CD14-positive monocyte (primary cell): ENCODE data around the gene TXNL4A. TPM values are rescaled to one million over a fixed set of nuclear protein-coding genes. Genes with fewer than 3 reads are reported as not detected.

Experiments used
- DNase-seq, 3 donors: peaks; one replicate each; pipeline ENCODE4 v3.0.0-alpha.2; 2011 to 2022
- H2AFZ ChIP-seq: 2 replicates; pipeline ENCODE4 v1.6.0; 2012; ENCODE audit warnings: mild to moderate bottlenecking, low read depth, low read length, inconsistent platforms; ENCODE audit not compliant: insufficient read depth, poor library complexity, severe bottlenecking
- H3K27ac ChIP-seq, 2 donors: 1 replicate in 1 of 2; 2 replicates in 1 of 2; pipeline ENCODE4 v1.5.1; 2012 to 2013; ENCODE audit warnings: low read length in 2 of 2, control low read depth in 1 of 2, inconsistent platforms in 1 of 2, low read depth in 1 of 2, mild to moderate bottlenecking in 1 of 2
- H3K27me3 ChIP-seq, 2 donors: one replicate each; pipeline versions ENCODE4 v1.6.0 to v1.6.1; 2011 to 2013; ENCODE audit warnings: low read length in 2 of 2; ENCODE audit not compliant: control insufficient read depth in 2 of 2, insufficient read depth in 2 of 2
- H3K36me3 ChIP-seq, 2 donors: replicated peaks in 1 of 2; 1 replicate in 1 of 2; 2 replicates in 1 of 2; pipeline versions ENCODE4 v1.5.1 to v1.6.1; 2012 to 2013; ENCODE audit warnings: low read length in 2 of 2, control low read depth in 1 of 2, inconsistent platforms in 1 of 2, mild to moderate bottlenecking in 1 of 2; ENCODE audit not compliant: insufficient read depth in 2 of 2, control insufficient read depth in 1 of 2
- H3K4me1 ChIP-seq, 2 donors: 1 replicate in 1 of 2; 2 replicates in 1 of 2; pipeline versions ENCODE4 v1.5.1 to v1.6.1; 2012 to 2013; ENCODE audit warnings: low read length in 2 of 2, control low read depth in 1 of 2, inconsistent platforms in 1 of 2, mild to moderate bottlenecking in 1 of 2, moderate library complexity in 1 of 2; ENCODE audit not compliant: insufficient read depth in 2 of 2, control insufficient read depth in 1 of 2
- H3K4me2 ChIP-seq: replicated peaks from 2 replicates; pipeline ENCODE3; 2012; ENCODE audit warnings: low read length, moderate library complexity, mild to moderate bottlenecking; ENCODE audit not compliant: poor library complexity, severe bottlenecking; ENCODE audit errors: extremely low read depth
- H3K4me3 ChIP-seq, 3 experiments: fragments of 200-600 bp in 1 of 3; sonication (generic) in 1 of 3; replicated peaks in 1 of 3; 1 replicate in 2 of 3; 2 replicates in 1 of 3; pipeline ENCODE4 v1.5.1; 2011 to 2013; ENCODE audit warnings: low read length in 3 of 3, mild to moderate bottlenecking in 3 of 3, control low read depth in 2 of 3, low read depth in 2 of 3, inconsistent platforms in 1 of 3, moderate library complexity in 1 of 3
- H3K79me2 ChIP-seq: 2 replicates; pipeline ENCODE4 v1.6.0; 2012; ENCODE audit warnings: mild to moderate bottlenecking, control low read depth, inconsistent platforms, low read length, moderate library complexity; ENCODE audit not compliant: insufficient read depth
- H3K9ac ChIP-seq: 2 replicates; pipeline ENCODE4 v1.6.0; 2017; ENCODE audit warnings: low read length, mild to moderate bottlenecking; ENCODE audit not compliant: insufficient read depth, poor library complexity, severe bottlenecking
- H3K9me3 ChIP-seq, 2 donors: replicated peaks in 1 of 2; 1 replicate in 1 of 2; 2 replicates in 1 of 2; pipeline versions ENCODE4 v1.5.1 to v1.6.1; 2012 to 2013; ENCODE audit warnings: low read length in 2 of 2, control low read depth in 1 of 2; ENCODE audit not compliant: control insufficient read depth in 1 of 2, insufficient read depth in 1 of 2
- H4K20me1 ChIP-seq: 2 replicates; pipeline ENCODE4 v1.6.0; 2012; ENCODE audit warnings: mild to moderate bottlenecking, low read length, control low read depth, moderate library complexity; ENCODE audit not compliant: insufficient read depth
- H3K27ac Mint-ChIP-seq, 7 donors: one replicate each; pipeline ENCODE4 v1.8.0; 2020; ENCODE audit warnings: mild to moderate bottlenecking in 7 of 7, mixed read lengths in 7 of 7, moderate library complexity in 6 of 7, inconsistent platforms in 2 of 7
- H3K27me3 Mint-ChIP-seq, 3 donors: one replicate each; pipeline ENCODE4 v1.8.0; 2021 to 2022; ENCODE audit warnings: low read depth in 3 of 3, mild to moderate bottlenecking in 3 of 3, mixed read lengths in 3 of 3, moderate library complexity in 3 of 3, inconsistent platforms in 1 of 3
- H3K36me3 Mint-ChIP-seq, 2 donors: one replicate each; pipeline ENCODE4 v1.8.0; 2020; ENCODE audit warnings: mixed read lengths in 2 of 2, inconsistent platforms in 1 of 2, mild to moderate bottlenecking in 1 of 2
- H3K4me1 Mint-ChIP-seq: one replicate; pipeline ENCODE4 v1.8.0; 2020; ENCODE audit warnings: mild to moderate bottlenecking, mixed read lengths
- H3K4me3 Mint-ChIP-seq, 2 donors: one replicate each; pipeline ENCODE4 v1.8.0; 2020; ENCODE audit warnings: mild to moderate bottlenecking in 2 of 2, mixed read lengths in 2 of 2, moderate library complexity in 1 of 2
- H3K9me3 Mint-ChIP-seq, 7 donors: one replicate each; pipeline ENCODE4 v1.8.0; 2020 to 2022; ENCODE audit warnings: mixed read lengths in 7 of 7, mild to moderate bottlenecking in 6 of 7, moderate library complexity in 6 of 7, inconsistent platforms in 2 of 7
- WGBS: methylation state at CpG from one replicate; pipeline ENCODE4 v1.1.5; 2013; ENCODE audit warnings: missing lambda C conversion rate; ENCODE audit not compliant: insufficient coverage; 5-methylcytosine and 5-hydroxymethylcytosine counted together
- intact Hi-C, 2 donors: fragments of 100-400 bp; cut with micrococcal nuclease; formaldehyde crosslinking; loops; one replicate each; pipeline versions ENCODE4 v1.15.0 to v1.15.1; 2023
- polyA plus RNA-seq, 3 donors: library from polyadenylated mRNA; depleted of rRNA in 1 of 3; unstranded in 2 of 3; stranded (reverse) in 1 of 3; fragments of 300-500 nt in 2 of 3; fragments of >200 nt in 1 of 3; fragmentation: Illumina TruSeq in 2 of 3; gene quantifications; 1 replicate in 2 of 3; 2 replicates in 1 of 3; pipeline ENCODE4 v1.2.3, GENCODE V29; 2012 to 2021
- TF ChIP-seq, protein P1 (sequence below): fragments of 200-600 bp; IDR thresholded peaks from one replicate; pipeline ENCODE4 v1.8.0; 2022; ENCODE audit warnings: antibody characterized with exemption, mild to moderate bottlenecking

The TXNL4A gene
- polyA plus RNA-seq, 3 donors: 34.5 to 192 (median 150) TPM

- Mint-ChIP-seq H3K27me3 (peaks cover 0 to 5% (median 0%) of the 10 kb centered on the region in 3 donors), H3K9me3 (peaks cover 0 to 12% (median 8%) of the 10 kb centered on the region in 7 donors), H3K27ac (peak overlapping the region in 2 of 7 donors; percentile 4 to 66), H3K36me3 (peaks cover 70 to 91% of the 10 kb centered on the region in 2 donors), H3K4me3 (no peak overlapping the region), H3K4me1 (peaks cover 29% of the 10 kb centered on the region)
- DNase-seq: no peak
- WGBS: no CpG with 5 or more reads among the region's 3 CpGs
- Histone ChIP-seq H4K20me1 (peaks cover 100% of the 10 kb centered on the region), H3K27ac (no peak overlapping the region), H3K79me2 (peaks cover 98% of the 10 kb centered on the region), H2AFZ (no peak overlapping the region), H3K4me3 (no peak overlapping the region), H3K9me3 (peaks cover 6 to 7% of the 10 kb centered on the region in 2 donors), H3K9ac (no peak overlapping the region), H3K4me2 (no peak overlapping the region), H3K4me1 (peaks cover 11 to 16% of the 10 kb centered on the region in 2 donors), H3K36me3 (peaks cover 56 to 92% of the 10 kb centered on the region in 2 donors), H3K27me3 (no peaks in the 10 kb centered on the region)
- TF ChIP-seq, protein P1, sequence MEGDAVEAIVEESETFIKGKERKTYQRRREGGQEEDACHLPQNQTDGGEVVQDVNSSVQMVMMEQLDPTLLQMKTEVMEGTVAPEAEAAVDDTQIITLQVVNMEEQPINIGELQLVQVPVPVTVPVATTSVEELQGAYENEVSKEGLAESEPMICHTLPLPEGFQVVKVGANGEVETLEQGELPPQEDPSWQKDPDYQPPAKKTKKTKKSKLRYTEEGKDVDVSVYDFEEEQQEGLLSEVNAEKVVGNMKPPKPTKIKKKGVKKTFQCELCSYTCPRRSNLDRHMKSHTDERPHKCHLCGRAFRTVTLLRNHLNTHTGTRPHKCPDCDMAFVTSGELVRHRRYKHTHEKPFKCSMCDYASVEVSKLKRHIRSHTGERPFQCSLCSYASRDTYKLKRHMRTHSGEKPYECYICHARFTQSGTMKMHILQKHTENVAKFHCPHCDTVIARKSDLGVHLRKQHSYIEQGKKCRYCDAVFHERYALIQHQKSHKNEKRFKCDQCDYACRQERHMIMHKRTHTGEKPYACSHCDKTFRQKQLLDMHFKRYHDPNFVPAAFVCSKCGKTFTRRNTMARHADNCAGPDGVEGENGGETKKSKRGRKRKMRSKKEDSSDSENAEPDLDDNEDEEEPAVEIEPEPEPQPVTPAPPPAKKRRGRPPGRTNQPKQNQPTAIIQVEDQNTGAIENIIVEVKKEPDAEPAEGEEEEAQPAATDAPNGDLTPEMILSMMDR: no peak
- intact Hi-C loops: loop anchor here (5.0 to 10.0 kb wide), 4 partner anchors 32 to 257 kb away; partner anchors contain the start of gene ADNP2 (in 1 of the 2)
These were observed 43.6 kb downstream of the TXNL4A start for GRCh38 chr18:79944746-79945117.

DNA sequence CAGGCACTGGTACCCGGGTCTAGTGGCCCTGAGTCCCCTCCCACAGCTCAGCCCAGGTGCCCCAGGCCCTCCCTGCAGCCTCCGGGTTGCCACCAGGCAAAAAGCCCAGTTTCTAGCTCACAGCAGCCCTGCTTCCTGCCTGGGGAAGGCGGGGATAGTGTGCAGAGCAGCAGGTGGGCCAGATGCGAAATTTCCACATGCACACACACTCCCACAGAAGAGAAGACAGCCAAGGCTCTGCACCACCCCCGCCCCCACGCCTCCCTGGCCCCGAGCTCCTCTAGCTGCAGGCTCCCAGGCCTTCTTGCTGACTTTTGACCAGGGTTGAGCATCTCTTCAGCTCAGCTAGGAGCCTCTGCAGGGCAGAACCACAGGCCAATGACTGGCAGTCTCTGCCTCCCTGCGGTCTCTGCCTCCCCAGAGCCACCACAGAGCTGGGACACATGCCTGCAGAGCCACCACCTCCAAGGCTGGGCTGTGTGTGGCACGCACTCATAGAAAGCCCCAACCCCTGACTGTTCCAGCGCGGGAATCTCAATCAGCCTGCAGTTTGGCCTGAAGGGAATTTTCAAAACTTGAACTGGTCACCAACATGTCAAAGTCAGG is 44.1 kb downstream of the TXNL4A start:
- no peak for DNase-seq
- intact Hi-C loops: loop anchor here (10.0 kb wide), 2 partner anchors 49 to 161 kb away; partner anchors contain the start of gene ADNP2 (in 1 of the 2)
- TF ChIP-seq, protein P1: no peak
- H3K27ac Mint-ChIP-seq: peak overlapping the region in 3 of 7 donors; percentile 35 to 66 (median 52)
- H3K4me3 Mint-ChIP-seq: no peak overlapping the region
- H3K9ac ChIP-seq: no peak overlapping the region
- no peak overlapping the region for H3K4me3 ChIP-seq
- H4K20me1 ChIP-seq: peaks cover 100% of the 10 kb centered on the region
- peaks cover 6 to 11% of the 10 kb centered on the region in 2 donors for H3K4me1 ChIP-seq
- no peak overlapping the region for H3K27ac ChIP-seq
- peaks cover 75 to 91% of the 10 kb centered on the region in 2 donors for H3K36me3 Mint-ChIP-seq
- H3K27me3 Mint-ChIP-seq: peaks cover 0 to 5% (median 0%) of the 10 kb centered on the region in 3 donors
- peaks cover 6 to 7% of the 10 kb centered on the region in 2 donors for H3K9me3 ChIP-seq
- peaks cover 99% of the 10 kb centered on the region for H3K79me2 ChIP-seq
- peaks cover 61 to 97% of the 10 kb centered on the region in 2 donors for H3K36me3 ChIP-seq
- no peaks in the 10 kb centered on the region for H3K27me3 ChIP-seq
- H3K9me3 Mint-ChIP-seq: peaks cover 0 to 12% (median 9%) of the 10 kb centered on the region in 7 donors
- 64% methylated on average over 10 of the region's 11 CpGs for WGBS
- no peak overlapping the region for H3K4me2 ChIP-seq
- H2AFZ ChIP-seq: no peak overlapping the region
- H3K4me1 Mint-ChIP-seq: peaks cover 24% of the 10 kb centered on the region
